Ovary (tissue), 3 donors: ENCODE results near the gene FLVCR2.

Experiments
- POLR2A ChIP-seq: fragments of 450-650 bp; IDR thresholded peaks from one replicate; pipeline ENCODE4 v1.6.1; 2017; ENCODE audit warnings: antibody characterized with exemption, mild to moderate bottlenecking, moderate library complexity
- TF ChIP-seq, protein P1 (sequence below), 3 donors: fragments of 450-650 bp in 2 of 3; fragments of 200-600 bp in 1 of 3; IDR thresholded peaks; one replicate each; pipeline versions ENCODE4 v1.5.1 to v1.8.0; 2016 to 2022; ENCODE audit warnings: antibody characterized with exemption in 3 of 3, mild to moderate bottlenecking in 1 of 3
- donor health status: DM: no; HTN: no; CAD: no.

DNA sequence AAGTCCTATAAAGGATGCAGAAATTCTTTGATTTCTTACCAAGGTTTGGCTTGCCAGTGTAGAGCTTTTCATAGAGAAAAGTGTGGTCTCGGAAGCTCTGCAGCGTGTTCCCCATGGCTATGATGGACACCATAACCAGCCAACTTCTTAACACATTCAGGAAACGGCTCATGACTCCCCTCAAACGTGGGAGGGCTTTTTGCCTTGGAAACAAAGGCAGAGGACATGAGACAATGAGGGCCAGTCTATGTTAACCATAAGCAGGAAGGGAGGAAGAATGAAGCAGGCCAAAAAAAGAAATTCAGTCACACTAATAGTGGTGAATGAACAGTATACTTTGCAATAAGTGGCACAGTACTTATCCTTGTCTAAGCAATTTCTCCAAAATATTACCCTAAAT lies 78.9 kb downstream of the FLVCR2 start:
- TF ChIP-seq, protein P1, sequence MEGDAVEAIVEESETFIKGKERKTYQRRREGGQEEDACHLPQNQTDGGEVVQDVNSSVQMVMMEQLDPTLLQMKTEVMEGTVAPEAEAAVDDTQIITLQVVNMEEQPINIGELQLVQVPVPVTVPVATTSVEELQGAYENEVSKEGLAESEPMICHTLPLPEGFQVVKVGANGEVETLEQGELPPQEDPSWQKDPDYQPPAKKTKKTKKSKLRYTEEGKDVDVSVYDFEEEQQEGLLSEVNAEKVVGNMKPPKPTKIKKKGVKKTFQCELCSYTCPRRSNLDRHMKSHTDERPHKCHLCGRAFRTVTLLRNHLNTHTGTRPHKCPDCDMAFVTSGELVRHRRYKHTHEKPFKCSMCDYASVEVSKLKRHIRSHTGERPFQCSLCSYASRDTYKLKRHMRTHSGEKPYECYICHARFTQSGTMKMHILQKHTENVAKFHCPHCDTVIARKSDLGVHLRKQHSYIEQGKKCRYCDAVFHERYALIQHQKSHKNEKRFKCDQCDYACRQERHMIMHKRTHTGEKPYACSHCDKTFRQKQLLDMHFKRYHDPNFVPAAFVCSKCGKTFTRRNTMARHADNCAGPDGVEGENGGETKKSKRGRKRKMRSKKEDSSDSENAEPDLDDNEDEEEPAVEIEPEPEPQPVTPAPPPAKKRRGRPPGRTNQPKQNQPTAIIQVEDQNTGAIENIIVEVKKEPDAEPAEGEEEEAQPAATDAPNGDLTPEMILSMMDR (IDR thresholded peaks at IDR 0.05) = no peak
- TF ChIP-seq POLR2A = no peak
